ENCODE results near the gene RASGRF1.

RASGRF1 gene

DNA sequence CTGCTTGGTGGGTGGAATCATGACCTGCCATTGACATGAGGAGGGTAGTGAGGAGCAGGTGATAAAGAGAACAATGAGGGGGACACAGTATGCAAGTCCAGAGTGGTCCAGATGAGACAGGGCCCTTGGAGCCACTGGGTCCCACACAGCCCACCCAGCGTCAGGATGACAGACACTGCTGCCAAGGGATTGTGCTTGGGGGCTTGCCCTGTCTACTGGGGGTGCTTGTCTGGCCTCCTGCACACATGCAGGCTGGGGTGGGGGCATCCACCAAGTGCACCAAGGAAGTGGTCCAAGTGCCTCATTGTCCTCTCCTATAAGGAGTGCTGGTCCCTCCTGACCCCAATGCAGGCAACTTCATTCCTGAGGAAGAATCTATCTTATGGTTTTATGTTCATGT lies 106.5 kb downstream of the RASGRF1 start:
- TF ChIP-seq GABPA (IDR thresholded peaks at IDR 0.05; ENCODE audit: low read depth) (no peak), POLR2AphosphoS5 (IDR thresholded peaks at IDR 0.05; ENCODE audit: low read depth) (no peak)
- TF ChIP-seq, protein P1, sequence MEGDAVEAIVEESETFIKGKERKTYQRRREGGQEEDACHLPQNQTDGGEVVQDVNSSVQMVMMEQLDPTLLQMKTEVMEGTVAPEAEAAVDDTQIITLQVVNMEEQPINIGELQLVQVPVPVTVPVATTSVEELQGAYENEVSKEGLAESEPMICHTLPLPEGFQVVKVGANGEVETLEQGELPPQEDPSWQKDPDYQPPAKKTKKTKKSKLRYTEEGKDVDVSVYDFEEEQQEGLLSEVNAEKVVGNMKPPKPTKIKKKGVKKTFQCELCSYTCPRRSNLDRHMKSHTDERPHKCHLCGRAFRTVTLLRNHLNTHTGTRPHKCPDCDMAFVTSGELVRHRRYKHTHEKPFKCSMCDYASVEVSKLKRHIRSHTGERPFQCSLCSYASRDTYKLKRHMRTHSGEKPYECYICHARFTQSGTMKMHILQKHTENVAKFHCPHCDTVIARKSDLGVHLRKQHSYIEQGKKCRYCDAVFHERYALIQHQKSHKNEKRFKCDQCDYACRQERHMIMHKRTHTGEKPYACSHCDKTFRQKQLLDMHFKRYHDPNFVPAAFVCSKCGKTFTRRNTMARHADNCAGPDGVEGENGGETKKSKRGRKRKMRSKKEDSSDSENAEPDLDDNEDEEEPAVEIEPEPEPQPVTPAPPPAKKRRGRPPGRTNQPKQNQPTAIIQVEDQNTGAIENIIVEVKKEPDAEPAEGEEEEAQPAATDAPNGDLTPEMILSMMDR (IDR thresholded peaks at IDR 0.05; ENCODE audit: insufficient read depth, low read length), result no peak
- TF ChIP-seq, protein P2, sequence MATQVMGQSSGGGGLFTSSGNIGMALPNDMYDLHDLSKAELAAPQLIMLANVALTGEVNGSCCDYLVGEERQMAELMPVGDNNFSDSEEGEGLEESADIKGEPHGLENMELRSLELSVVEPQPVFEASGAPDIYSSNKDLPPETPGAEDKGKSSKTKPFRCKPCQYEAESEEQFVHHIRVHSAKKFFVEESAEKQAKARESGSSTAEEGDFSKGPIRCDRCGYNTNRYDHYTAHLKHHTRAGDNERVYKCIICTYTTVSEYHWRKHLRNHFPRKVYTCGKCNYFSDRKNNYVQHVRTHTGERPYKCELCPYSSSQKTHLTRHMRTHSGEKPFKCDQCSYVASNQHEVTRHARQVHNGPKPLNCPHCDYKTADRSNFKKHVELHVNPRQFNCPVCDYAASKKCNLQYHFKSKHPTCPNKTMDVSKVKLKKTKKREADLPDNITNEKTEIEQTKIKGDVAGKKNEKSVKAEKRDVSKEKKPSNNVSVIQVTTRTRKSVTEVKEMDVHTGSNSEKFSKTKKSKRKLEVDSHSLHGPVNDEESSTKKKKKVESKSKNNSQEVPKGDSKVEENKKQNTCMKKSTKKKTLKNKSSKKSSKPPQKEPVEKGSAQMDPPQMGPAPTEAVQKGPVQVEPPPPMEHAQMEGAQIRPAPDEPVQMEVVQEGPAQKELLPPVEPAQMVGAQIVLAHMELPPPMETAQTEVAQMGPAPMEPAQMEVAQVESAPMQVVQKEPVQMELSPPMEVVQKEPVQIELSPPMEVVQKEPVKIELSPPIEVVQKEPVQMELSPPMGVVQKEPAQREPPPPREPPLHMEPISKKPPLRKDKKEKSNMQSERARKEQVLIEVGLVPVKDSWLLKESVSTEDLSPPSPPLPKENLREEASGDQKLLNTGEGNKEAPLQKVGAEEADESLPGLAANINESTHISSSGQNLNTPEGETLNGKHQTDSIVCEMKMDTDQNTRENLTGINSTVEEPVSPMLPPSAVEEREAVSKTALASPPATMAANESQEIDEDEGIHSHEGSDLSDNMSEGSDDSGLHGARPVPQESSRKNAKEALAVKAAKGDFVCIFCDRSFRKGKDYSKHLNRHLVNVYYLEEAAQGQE (IDR thresholded peaks at IDR 0.05; ENCODE audit: insufficient replicate concordance, low read depth), result no peak
- Histone ChIP-seq H3K27me3 (ENCODE audit: insufficient read depth, poor library complexity, severe bottlenecking) (no peaks in the 10 kb centered on the region), H3K27ac (replicated peaks) (no peak overlapping the region), H3K4me3 (replicated peaks; ENCODE audit: insufficient read depth, low read length) (no peak overlapping the region)
- DNase-seq (ENCODE audit: low read depth in 1 of 2, low spot score in 1 of 2), result no peak

DNA sequence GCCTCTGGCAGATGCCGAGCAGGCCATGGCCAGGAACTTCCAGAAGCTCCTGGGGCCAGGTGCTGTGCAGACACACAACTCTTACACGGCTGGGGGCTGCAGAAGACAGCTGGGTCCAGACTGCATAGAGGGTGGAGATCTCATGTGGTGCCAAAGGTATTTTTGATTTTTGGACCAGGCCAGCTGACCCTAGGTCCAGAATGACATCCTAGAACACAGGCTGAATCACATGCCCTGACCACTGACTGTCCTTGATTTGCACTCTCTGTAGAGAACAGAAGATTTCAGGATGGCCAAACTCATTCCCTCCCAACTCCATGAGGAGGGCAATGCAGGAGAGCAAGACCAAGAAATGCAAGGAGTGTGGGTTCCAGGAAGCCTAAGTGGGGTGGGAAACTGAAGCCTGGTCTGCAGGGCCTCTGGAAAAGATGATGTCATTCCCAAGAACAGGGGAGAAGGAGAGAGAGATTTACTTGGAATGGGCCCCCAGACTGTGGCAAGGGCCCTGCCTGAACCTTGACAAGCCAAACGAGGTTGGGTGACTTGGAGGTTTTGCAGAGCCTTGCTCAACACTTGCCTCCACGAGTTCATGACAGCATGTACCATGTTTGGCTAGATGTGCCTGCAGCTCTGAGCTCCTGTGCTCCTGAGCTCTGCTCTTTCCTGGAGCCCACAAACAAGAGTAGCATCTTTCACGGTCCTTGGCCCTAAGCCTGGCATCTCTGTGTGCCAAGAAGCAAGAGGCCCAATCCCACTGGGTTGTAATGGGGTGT lies 107.2 kb downstream of the RASGRF1 start:
- no peak overlapping the region for H3K27ac ChIP-seq (replicated peaks)
- H3K27me3 ChIP-seq (ENCODE audit: insufficient read depth, poor library complexity, severe bottlenecking), result no peaks in the 10 kb centered on the region
- no peak overlapping the region for H3K4me3 ChIP-seq (replicated peaks; ENCODE audit: insufficient read depth, low read length)
- no peak for TF ChIP-seq POLR2AphosphoS5 (IDR thresholded peaks at IDR 0.05; ENCODE audit: low read depth)
- no peak for DNase-seq (ENCODE audit: low read depth in 1 of 2, low spot score in 1 of 2)

DNA sequence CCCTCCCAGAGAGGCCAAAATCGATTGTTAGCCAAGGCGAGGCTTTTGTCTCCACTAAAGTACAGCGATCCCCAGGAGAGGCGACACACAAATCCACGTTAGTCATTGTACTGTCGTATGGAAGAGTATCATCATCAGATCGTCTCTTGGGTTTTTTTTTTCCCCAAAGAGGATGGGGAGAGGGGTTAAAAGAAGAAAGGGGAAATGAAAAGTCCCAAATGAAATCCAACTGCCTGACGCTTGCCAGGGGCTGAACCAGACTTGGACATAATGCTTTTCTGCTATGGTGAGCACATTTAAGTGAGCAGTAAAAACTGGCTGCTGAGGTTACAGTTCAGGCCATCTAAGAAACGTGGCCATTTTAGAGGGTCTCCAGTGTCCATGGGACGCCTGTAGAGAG lies 107.8 kb downstream of the RASGRF1 start:
- TF ChIP-seq POLR2AphosphoS5 (IDR thresholded peaks at IDR 0.05; ENCODE audit: low read depth) (no peak), GABPA (IDR thresholded peaks at IDR 0.05; ENCODE audit: low read depth) (no peak), SPI1 (IDR thresholded peaks at IDR 0.05; ENCODE audit: borderline replicate concordance, low read depth) (no peak)
- TF ChIP-seq, protein P2 (IDR thresholded peaks at IDR 0.05; ENCODE audit: insufficient replicate concordance, low read depth), result no peak
- TF ChIP-seq, protein P1 (IDR thresholded peaks at IDR 0.05; ENCODE audit: insufficient read depth, low read length), result no peak
- DNase-seq (ENCODE audit: low read depth in 1 of 2, low spot score in 1 of 2), result no peak
- H3K27me3 ChIP-seq (ENCODE audit: insufficient read depth, poor library complexity, severe bottlenecking), result no peaks in the 10 kb centered on the region
- H3K27ac ChIP-seq (replicated peaks), result no peak overlapping the region
- no peak overlapping the region for H3K4me3 ChIP-seq (replicated peaks; ENCODE audit: insufficient read depth, low read length)

DNA sequence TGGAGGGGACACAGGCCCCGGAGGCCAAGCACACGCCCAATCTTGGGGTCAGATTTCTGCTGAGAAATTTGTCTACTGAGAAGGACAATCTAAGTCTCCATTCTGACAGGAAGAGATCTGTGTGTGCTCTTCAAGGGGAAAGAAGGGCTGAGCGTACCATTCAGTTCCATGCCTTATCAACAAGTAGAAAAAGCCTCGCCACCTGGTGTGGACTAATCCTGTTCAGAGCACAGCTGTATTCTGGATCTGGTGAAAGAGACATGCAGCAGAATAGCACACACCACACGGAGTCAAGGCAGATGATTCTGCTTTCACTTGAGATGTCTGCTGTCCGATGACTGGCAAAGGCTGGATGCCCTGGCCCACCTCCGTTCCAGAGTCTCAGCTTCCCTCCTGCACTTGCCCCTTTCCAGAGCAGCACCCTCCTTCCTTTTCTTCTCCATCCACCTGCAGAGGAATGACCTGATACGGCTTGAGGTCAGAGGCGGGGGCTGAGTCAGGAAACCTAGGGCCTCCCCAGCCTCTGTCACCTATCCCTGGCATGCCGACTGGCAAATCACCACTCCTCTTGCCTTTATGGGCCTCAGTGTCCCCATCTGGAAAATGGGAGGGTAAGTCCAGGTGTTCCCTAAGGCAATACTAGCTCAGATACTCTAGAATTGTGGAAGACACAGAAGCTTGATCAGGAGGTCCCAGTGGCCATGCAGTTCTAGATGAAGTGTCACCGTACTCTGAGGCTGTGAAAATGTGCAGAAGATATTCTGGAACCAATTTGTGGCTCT lies 108.9 kb downstream of the RASGRF1 start:
- H3K27me3 ChIP-seq (ENCODE audit: insufficient read depth, poor library complexity, severe bottlenecking), result no peaks in the 10 kb centered on the region
- H3K27ac ChIP-seq (replicated peaks), result no peak overlapping the region
- TF ChIP-seq, protein P2 (IDR thresholded peaks at IDR 0.05; ENCODE audit: insufficient replicate concordance, low read depth), result no peak
- TF ChIP-seq POLR2AphosphoS5 (IDR thresholded peaks at IDR 0.05; ENCODE audit: low read depth) (no peak), GABPA (IDR thresholded peaks at IDR 0.05; ENCODE audit: low read depth) (no peak), SPI1 (IDR thresholded peaks at IDR 0.05; ENCODE audit: borderline replicate concordance, low read depth) (no peak)
- TF ChIP-seq, protein P1 (IDR thresholded peaks at IDR 0.05; ENCODE audit: insufficient read depth, low read length), result no peak
- no peak for DNase-seq (ENCODE audit: low read depth in 1 of 2, low spot score in 1 of 2)
- no peak overlapping the region for H3K4me3 ChIP-seq (replicated peaks; ENCODE audit: insufficient read depth, low read length)
